ENCODE data around the gene KCNJ1. TPM values are rescaled to one million over a fixed set of nuclear protein-coding genes. Genes with fewer than 3 reads are reported as not detected.

The KCNJ1 gene
- total RNA-seq, 3 donors from 2014 or later (not counting 1 experiment from before 2014, with no cell fraction given) = not detected

DNA sequence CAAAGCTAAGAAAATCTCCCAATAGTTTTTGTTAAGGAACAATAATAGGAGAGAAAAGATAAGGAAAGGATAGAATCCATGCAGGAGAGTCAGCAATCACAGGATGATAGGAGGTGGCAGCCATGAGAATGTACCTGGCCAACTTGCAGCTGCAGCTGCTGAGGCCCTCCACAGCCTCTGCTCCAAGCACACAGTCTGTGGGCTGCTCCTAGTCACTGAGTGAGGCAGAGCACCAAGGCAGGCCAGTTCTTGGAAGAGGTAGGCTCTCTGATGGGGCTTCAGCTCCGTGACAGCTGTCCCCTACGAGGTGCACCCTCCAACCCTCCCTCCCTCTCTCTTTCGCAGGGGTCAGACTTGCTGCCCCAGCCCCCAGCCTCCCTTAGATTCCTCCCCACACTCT is 5.5 kb upstream of the KCNJ1 start:
- H3K36me3 Mint-ChIP-seq = no peaks in the 10 kb centered on the region

GRCh38 chr11:128872094-128872493 is 5.0 kb upstream of the KCNJ1 start:
- 93% methylated on average over 4 of the region's 6 CpGs for WGBS (ENCODE audit: insufficient coverage)
- Histone ChIP-seq H3K27me3 (ENCODE audit: control insufficient read depth, insufficient read depth, low read length) (no peaks in the 10 kb centered on the region), H3K4me3 (ENCODE audit: low read length) (no peak overlapping the region), H3K9me3 (ENCODE audit: control insufficient read depth, insufficient read depth, low read length) (no peaks in the 10 kb centered on the region), H3K36me3 (ENCODE audit: control insufficient read depth, insufficient read depth, low read length) (no peaks in the 10 kb centered on the region), H3K4me1 (ENCODE audit: control insufficient read depth, insufficient read depth, low read length) (no peaks in the 10 kb centered on the region), H3K27ac (ENCODE audit: low read length) (no peak overlapping the region)
- TF ChIP-seq CTCF (IDR thresholded peaks at IDR 0.05) = no peak
- intact Hi-C loops (cut with micrococcal nuclease) = no loop called here
- H3K4me1 Mint-ChIP-seq = no peaks in the 10 kb centered on the region
- peaks cover 0 to 7% of the 10 kb centered on the region in 2 donors for H3K27me3 Mint-ChIP-seq (ENCODE audit: low read depth in 2 of 2)
- no peaks in the 10 kb centered on the region for H3K36me3 Mint-ChIP-seq
- H3K4me3 Mint-ChIP-seq = no peak overlapping the region
- H3K27ac Mint-ChIP-seq = no peak overlapping the region
- no peak for ATAC-seq
- DNase-seq = no peak
- H3K9me3 Mint-ChIP-seq = no peaks in the 10 kb centered on the region

More for the DNA sequence above, 5.5 kb upstream of the KCNJ1 start:
- Histone ChIP-seq H3K4me3 (ENCODE audit: low read length) (no peak overlapping the region), H3K27me3 (ENCODE audit: control insufficient read depth, insufficient read depth, low read length) (no peaks in the 10 kb centered on the region), H3K36me3 (ENCODE audit: control insufficient read depth, insufficient read depth, low read length) (no peaks in the 10 kb centered on the region), H3K27ac (ENCODE audit: low read length) (no peak overlapping the region), H3K4me1 (ENCODE audit: control insufficient read depth, insufficient read depth, low read length) (no peaks in the 10 kb centered on the region), H3K9me3 (ENCODE audit: control insufficient read depth, insufficient read depth, low read length) (no peaks in the 10 kb centered on the region)
- no peak for TF ChIP-seq CTCF (IDR thresholded peaks at IDR 0.05)
- ATAC-seq (no peak), DNase-seq (no peak)
- 70% methylated on average over 3 of the region's 3 CpGs for WGBS (ENCODE audit: insufficient coverage)
- Mint-ChIP-seq H3K4me1 (no peaks in the 10 kb centered on the region), H3K27me3 (ENCODE audit: low read depth in 2 of 2) (peaks cover 0 to 7% of the 10 kb centered on the region in 2 donors), H3K9me3 (no peaks in the 10 kb centered on the region), H3K4me3 (no peak overlapping the region), H3K27ac (no peak overlapping the region)
- intact Hi-C loops (cut with micrococcal nuclease) = no loop called here

DNA sequence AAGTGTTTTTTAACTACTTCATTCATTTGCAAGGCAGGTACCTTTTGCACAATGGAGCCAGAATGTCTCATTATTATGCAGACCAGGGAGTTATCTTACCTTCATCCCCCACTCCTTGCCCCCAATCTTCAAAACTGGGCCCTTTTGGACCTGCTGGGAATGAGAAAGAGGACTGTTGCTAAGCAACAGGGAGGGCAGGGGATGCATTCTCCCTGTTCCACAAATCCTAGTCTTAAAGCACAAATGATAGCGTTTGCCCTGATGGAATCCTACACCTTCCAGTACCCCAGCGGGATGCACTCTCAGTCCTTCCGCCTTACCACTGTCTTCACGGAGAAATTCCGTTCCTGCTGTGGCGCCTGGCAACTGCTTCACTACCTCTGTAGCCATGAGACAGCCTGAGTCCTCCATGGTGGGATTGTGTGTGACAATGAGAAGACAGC is 4.1 kb upstream of the KCNJ1 start:
- Histone ChIP-seq H3K36me3 (ENCODE audit: control insufficient read depth, insufficient read depth, low read length) (no peaks in the 10 kb centered on the region), H3K9me3 (ENCODE audit: control insufficient read depth, insufficient read depth, low read length) (no peaks in the 10 kb centered on the region), H3K4me1 (ENCODE audit: control insufficient read depth, insufficient read depth, low read length) (no peaks in the 10 kb centered on the region), H3K27ac (ENCODE audit: low read length) (no peak overlapping the region), H3K4me3 (ENCODE audit: low read length) (no peak overlapping the region), H3K27me3 (ENCODE audit: control insufficient read depth, insufficient read depth, low read length) (no peaks in the 10 kb centered on the region)
- ATAC-seq (no peak), DNase-seq (no peak)
- H3K27ac Mint-ChIP-seq = no peak overlapping the region
- no peaks in the 10 kb centered on the region for H3K36me3 Mint-ChIP-seq
- H3K4me1 Mint-ChIP-seq = no peaks in the 10 kb centered on the region
- intact Hi-C loops (cut with micrococcal nuclease) = no loop called here
- WGBS (ENCODE audit: insufficient coverage) = 95% methylated on average over 5 of the region's 6 CpGs
- H3K4me3 Mint-ChIP-seq = no peak overlapping the region
- TF ChIP-seq CTCF (IDR thresholded peaks at IDR 0.05) = no peak
- H3K27me3 Mint-ChIP-seq (ENCODE audit: low read depth in 2 of 2) = peaks cover 0 to 7% of the 10 kb centered on the region in 2 donors
- H3K9me3 Mint-ChIP-seq = no peaks in the 10 kb centered on the region

Measured in natural killer cell (primary cell).